GM12878 (cell line): ENCODE results near the gene TNNT1. TPM values are rescaled to one million over a fixed set of nuclear protein-coding genes. Genes with fewer than 3 reads are reported as not detected.
"Not testable (repeated sequence)": the region's sequence is repeated elsewhere in the genome, so short reads cannot be mapped to it uniquely, and the experiment has no call there.

Experiments used
- ATAC-seq: fragments of 200-7000 bp; cut with Tn5 transposase; 3 replicates; pipeline ENCODE4 v1.9.1; 2020; ENCODE audit warnings: mild to moderate bottlenecking, moderate library complexity
- BruUV-seq: library from RNA; stranded (reverse); fragments of 400-500 nt; replicated peaks from 2 replicates; lab custom pipeline; 2021; lab: Mats Ljungman, UMichigan
- CTCF ChIA-PET: fragments of 300-600 bp; sonication (Branson Sonifier 250); formaldehyde crosslinking; extraction: SDS; loops from one replicate; lab custom pipeline; 2021; ENCODE audit warnings: inconsistent platforms; lab: Yijun Ruan, JAX
- POLR2A ChIA-PET: fragments of 350-600 bp; formaldehyde crosslinking; extraction: SDS; loops from one replicate; lab custom pipeline; 2021; ENCODE audit warnings: inconsistent platforms; lab: Charles Lee
- RAD21 ChIA-PET: fragments of 300-600 bp; sonication (Branson Sonifier 250); formaldehyde crosslinking; loops from one replicate; lab custom pipeline; 2023; ENCODE audit warnings: antibody characterized with exemption; ENCODE audit not compliant: unreplicated experiment; lab: Charles Lee
- SMC1A ChIA-PET: fragments of 300-600 bp; sonication (Branson Sonifier 250); formaldehyde crosslinking; loops from one replicate; lab custom pipeline; 2023; ENCODE audit not compliant: unreplicated experiment, uncharacterized antibody; lab: Charles Lee
- DNase-seq: peaks from one replicate; pipeline ENCODE4 v3.0.0-alpha.2; 2011; ENCODE audit warnings: low read depth, low spot score
- FAIRE-seq: peaks from 3 replicates; lab custom pipeline; 2011; peaks lifted over from hg19 to GRCh38; lab: Jason Lieb, UNC
- H2AFZ ChIP-seq: 2 replicates; pipeline ENCODE4 v1.6.0; 2011; ENCODE audit warnings: low read depth, low read length, control low read depth; ENCODE audit not compliant: control insufficient read depth
- H3K27ac ChIP-seq: 2 replicates; pipeline ENCODE4 v1.5.1; 2011; ENCODE audit warnings: control low read depth; ENCODE audit not compliant: control insufficient read depth, insufficient read depth
- H3K27me3 ChIP-seq, 2 experiments: replicated peaks in 1 of 2; 2 replicates each; pipeline versions ENCODE4 v1.6.0 to v1.6.1; 2011; ENCODE audit warnings: low read length in 1 of 2; ENCODE audit not compliant: control insufficient read depth in 2 of 2, insufficient read depth in 2 of 2
- H3K36me3 ChIP-seq, 2 experiments: 2 replicates each; pipeline ENCODE4 v1.5.1; 2011; ENCODE audit warnings: low read length in 1 of 2; ENCODE audit not compliant: control insufficient read depth in 2 of 2, insufficient read depth in 2 of 2
- H3K4me1 ChIP-seq: 2 replicates; pipeline ENCODE4 v1.6.1; 2011; ENCODE audit warnings: mild to moderate bottlenecking, low read length, moderate library complexity, mixed read lengths; ENCODE audit not compliant: control insufficient read depth, insufficient read depth
- H3K4me2 ChIP-seq: 2 replicates; pipeline ENCODE4 v1.6.0; 2011; ENCODE audit warnings: control low read depth; ENCODE audit not compliant: control insufficient read depth, insufficient read depth
- H3K4me3 ChIP-seq: fragments of 200-600 bp; sonication (generic); 2 replicates; pipeline ENCODE4 v1.5.1; 2016
- H3K79me2 ChIP-seq: 2 replicates; pipeline ENCODE4 v1.6.0; 2011; ENCODE audit warnings: low read length; ENCODE audit not compliant: control insufficient read depth, insufficient read depth
- H3K9ac ChIP-seq: 2 replicates; pipeline ENCODE4 v1.8.0; 2011; ENCODE audit warnings: low read length, control low read depth, mixed read lengths; ENCODE audit not compliant: control insufficient read depth, insufficient read depth
- H3K9me3 ChIP-seq: replicated peaks from 3 replicates; pipeline ENCODE4 v1.5.1; 2011; ENCODE audit warnings: mild to moderate bottlenecking, low read length; ENCODE audit not compliant: control insufficient read depth, insufficient read depth
- H4K20me1 ChIP-seq: 2 replicates; pipeline ENCODE4 v1.6.0; 2011; ENCODE audit not compliant: control insufficient read depth, insufficient read depth
- EGR1 ChIP-seq, 2 experiments: IDR thresholded peaks; 1 replicate in 1 of 2; 2 replicates in 1 of 2; pipeline ENCODE4 v1.6.1; 2011 to 2012; ENCODE audit warnings: low read depth in 2 of 2, low read length in 2 of 2, borderline replicate concordance in 1 of 2, mild to moderate bottlenecking in 1 of 2, moderate library complexity in 1 of 2
- HDAC2 ChIP-seq: fragments of 200-600 bp; sonication (generic); IDR thresholded peaks from 2 replicates; pipeline ENCODE4 v1.6.1; 2017
- MEF2A ChIP-seq: IDR thresholded peaks from 2 replicates; pipeline ENCODE4 v1.6.1; 2011; ENCODE audit warnings: low read depth, mild to moderate bottlenecking, low read length, moderate library complexity; ENCODE audit not compliant: insufficient read depth
- whole genome bisulfite sequencing: methylation state at CpG from one replicate; pipeline ENCODE4 v1.1.6; 2016; ENCODE audit warnings: low lambda C conversion rate; ENCODE audit not compliant: insufficient replicate concordance, insufficient coverage; ENCODE audit errors: missing lambda C conversion rate; 5-methylcytosine and 5-hydroxymethylcytosine counted together
- in situ Hi-C: fragments of 300-500 bp; cut with MboI; formaldehyde crosslinking; loops from 9 replicates; pipeline ENCODE4 v1.14.3; 2018; ENCODE audit warnings: mixed read lengths
- intact Hi-C: fragments of 100-400 bp; cut with micrococcal nuclease; formaldehyde crosslinking; loops from one replicate; pipeline ENCODE4 v1.14.2; 2022; ENCODE audit not compliant: unreplicated experiment
- polyA plus RNA-seq, 11 experiments: library from polyadenylated mRNA; depleted of rRNA in 4 of 11; unstranded in 6 of 11; stranded (reverse) in 5 of 11; fragments of >200 nt; fragmentation: Nextera tagmentation in 4 of 11; fragmentation: Illumina TruSeq in 1 of 11; extraction: Ambion mirVana in 4 of 11; extraction: Trizol in 1 of 11; gene quantifications; 1 replicate in 1 of 11; 2 replicates in 10 of 11; pipeline versions ENCODE4 v1.2.1 to v1.2.3, GENCODE V29; 2011 to 2016; ENCODE audit warnings: inconsistent platforms in 2 of 11, missing spikeins in 2 of 11, low read depth in 1 of 11
- total RNA-seq, 4 experiments: library from RNA; depleted of rRNA in 3 of 4; stranded (reverse); fragments of >200 nt in 3 of 4; fragmentation: Illumina TruSeq in 1 of 4; extraction: Trizol in 1 of 4; gene quantifications; 2 replicates each; pipeline versions ENCODE4 v1.2.1 to v1.2.3, GENCODE V29; 2013 to 2021

TNNT1 gene
- total and polyA plus RNA-seq, 10 of the 15 experiments (the other 5 are each of a cell fraction or from before 2014, with no cell fraction given), result 0.26 to 0.62 (median 0.37) TPM; not detected in 7

DNA sequence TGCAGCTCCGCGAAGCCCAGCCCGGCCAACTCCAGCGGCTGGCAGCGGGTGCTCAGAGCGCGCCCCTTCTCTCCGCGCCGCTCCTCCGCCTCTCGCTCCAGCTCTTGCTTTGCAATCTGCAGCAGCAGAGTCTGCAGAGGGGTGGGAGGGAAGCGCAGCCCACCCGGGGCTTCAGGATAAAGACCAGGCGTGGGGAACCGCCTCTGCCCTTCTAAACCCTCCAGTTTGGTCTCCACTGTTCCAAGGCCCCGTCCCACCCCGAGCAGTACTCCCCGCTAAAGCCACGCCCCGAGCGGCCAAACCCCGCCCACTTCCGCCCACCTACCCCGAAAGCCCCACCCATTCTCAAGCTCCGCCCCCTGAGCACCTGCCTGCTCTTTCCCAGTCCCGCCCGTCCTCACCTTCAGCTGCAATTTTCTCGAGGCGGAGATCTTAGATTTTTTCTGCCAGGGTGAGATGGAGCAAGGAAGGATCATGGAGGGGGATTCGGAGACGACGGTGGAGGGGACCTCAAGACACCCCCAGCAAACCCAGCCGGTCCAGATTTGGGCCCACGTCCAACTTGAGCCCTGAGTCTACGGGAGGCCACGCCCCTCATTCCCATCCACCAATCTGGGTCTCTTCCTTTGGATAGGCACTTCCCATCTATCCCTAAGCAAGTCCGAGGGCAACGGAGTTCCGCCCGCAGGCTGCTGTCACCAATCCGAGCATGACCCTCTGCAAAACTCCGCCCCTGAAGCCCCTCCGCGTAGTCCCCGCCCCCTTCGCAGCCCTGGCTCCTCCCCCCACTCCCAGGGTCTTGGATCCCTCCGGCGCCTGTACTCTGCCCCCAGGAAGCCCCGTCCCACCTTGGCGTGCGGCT, 7.4 kb upstream of the TNNT1 start:
- ChIA-PET CTCF (interaction anchor here (1.0 kb wide), 1 partner anchor 10 kb away, joined by 3 read pairs; the partner anchor contains the start of gene DNAAF3), RAD21 (no interaction called here), SMC1A (no interaction called here), POLR2A (no interaction called here)
- Histone ChIP-seq H2AFZ (no peak overlapping the region), H3K9me3 (no peaks in the 10 kb centered on the region; the same call in 2 of the 3 replicates), H3K9ac (no peak overlapping the region), H3K79me2 (no peaks in the 10 kb centered on the region), H4K20me1 (no peaks in the 10 kb centered on the region), H3K4me1 (no peaks in the 10 kb centered on the region), H3K27me3 (no peaks in the 10 kb centered on the region; a peak in 1 of 4 replicates), H3K27ac (no peak overlapping the region), H3K4me2 (no peak overlapping the region), H3K4me3 (no peak overlapping the region), H3K36me3 (no peaks in the 10 kb centered on the region)
- DNase-seq (no peak), ATAC-seq (peak; percentile 42; the same call in 2 of the 3 replicates), FAIRE-seq (no peak)
- no peak for TF ChIP-seq HDAC2
- TF ChIP-seq MEF2A, result no peak
- TF ChIP-seq EGR1 (IDR thresholded peaks at IDR 0.05; ENCODE audit: borderline replicate concordance in 1 of 2, low read depth in 2 of 2, low read length in 2 of 2), result peak in 1 of 2 experiments; percentile 37; a peak in 1 of 3 replicates
- intact Hi-C loops (no loop called here), in situ Hi-C loops (no loop called here)
- WGBS, result 30% methylated on average over 51 of the region's 52 CpGs
- BruUV-seq, result no TSS peak

DNA sequence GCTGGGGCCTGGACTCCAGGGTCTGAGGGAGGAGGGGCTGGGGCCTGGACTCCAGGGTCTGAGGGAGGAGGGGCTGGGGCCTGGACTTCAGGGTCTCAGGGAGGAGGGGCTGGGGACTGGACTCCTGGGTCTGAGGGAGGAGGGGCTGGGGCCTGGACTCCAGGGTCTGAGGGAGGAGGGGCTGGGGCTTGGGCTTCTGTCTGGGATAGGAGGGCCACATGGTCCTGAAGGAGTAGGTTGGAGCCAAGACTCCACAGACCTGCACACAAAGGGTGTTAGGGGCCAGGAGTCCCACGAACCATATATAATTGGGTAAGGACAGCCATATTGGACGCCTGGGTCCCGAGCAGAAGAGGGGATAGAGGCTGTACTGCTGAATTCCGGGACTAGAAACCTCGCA, 6.8 kb upstream of the TNNT1 start:
- intact Hi-C loops, H3K9me3 ChIP-seq, H3K27ac ChIP-seq, POLR2A ChIA-PET, H4K20me1 ChIP-seq, H3K27me3 ChIP-seq, H3K36me3 ChIP-seq, H3K4me3 ChIP-seq, in situ Hi-C loops, BruUV-seq, ATAC-seq, DNase-seq, H2AFZ ChIP-seq, H3K4me1 ChIP-seq, SMC1A ChIA-PET, H3K9ac ChIP-seq, H3K4me2 ChIP-seq, FAIRE-seq, H3K79me2 ChIP-seq, RAD21 ChIA-PET: not testable (repeated sequence)
- CTCF ChIA-PET, result interaction anchor here (1.0 kb wide), 1 partner anchor 10 kb away, joined by 3 read pairs; the partner anchor contains the start of gene DNAAF3
- 2% methylated on average over 5 of the region's 5 CpGs for WGBS
